GM10266 (cell line): ENCODE results near the gene CACNA1A.

ENCODE experiments used
- DNase-seq: peaks from one replicate; pipeline ENCODE4 v3.0.0; 2012; ENCODE audit errors: extremely low spot score
- TF ChIP-seq, protein P1 (sequence below): IDR thresholded peaks from 2 replicates; pipeline ENCODE4 v1.5.1; 2012; ENCODE audit warnings: mild to moderate bottlenecking, low read depth; ENCODE audit not compliant: control insufficient read depth, insufficient read depth; ENCODE audit errors: missing control alignments

CACNA1A gene

DNA sequence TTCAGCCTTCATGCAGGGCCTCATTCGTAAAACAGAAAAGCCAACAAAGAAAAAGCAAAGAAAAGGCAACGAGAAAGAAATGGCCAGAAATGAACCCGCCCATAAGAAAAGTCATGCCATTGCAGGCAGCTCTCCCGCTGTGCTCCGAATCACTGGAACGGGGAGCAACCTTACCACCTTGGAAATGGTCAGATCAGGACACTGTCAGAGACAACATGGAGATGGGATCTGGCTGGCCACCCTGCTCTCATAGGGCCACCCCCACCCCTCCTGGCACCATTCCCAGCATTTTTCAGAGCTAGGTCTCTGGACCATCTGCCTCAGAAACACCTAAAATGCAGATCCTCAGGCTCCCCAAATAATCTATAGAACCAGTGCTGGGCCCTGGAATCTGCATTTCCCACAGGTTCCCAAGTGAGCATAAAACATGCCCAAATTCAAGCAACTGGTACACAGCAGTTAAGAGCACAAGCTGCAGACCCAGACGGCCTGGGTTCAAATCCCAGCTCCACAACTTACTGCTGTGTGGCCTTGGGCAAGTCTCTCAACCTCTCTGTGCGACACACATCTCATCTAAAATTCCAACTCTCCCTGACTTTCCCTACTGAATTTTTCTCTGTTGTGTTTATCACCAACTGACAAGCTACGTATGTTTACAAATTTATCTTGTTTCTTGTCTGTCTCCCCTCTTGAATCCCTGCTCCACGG is 204.5 kb downstream of the CACNA1A start:
- TF ChIP-seq, protein P1, sequence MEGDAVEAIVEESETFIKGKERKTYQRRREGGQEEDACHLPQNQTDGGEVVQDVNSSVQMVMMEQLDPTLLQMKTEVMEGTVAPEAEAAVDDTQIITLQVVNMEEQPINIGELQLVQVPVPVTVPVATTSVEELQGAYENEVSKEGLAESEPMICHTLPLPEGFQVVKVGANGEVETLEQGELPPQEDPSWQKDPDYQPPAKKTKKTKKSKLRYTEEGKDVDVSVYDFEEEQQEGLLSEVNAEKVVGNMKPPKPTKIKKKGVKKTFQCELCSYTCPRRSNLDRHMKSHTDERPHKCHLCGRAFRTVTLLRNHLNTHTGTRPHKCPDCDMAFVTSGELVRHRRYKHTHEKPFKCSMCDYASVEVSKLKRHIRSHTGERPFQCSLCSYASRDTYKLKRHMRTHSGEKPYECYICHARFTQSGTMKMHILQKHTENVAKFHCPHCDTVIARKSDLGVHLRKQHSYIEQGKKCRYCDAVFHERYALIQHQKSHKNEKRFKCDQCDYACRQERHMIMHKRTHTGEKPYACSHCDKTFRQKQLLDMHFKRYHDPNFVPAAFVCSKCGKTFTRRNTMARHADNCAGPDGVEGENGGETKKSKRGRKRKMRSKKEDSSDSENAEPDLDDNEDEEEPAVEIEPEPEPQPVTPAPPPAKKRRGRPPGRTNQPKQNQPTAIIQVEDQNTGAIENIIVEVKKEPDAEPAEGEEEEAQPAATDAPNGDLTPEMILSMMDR = no peak

DNA sequence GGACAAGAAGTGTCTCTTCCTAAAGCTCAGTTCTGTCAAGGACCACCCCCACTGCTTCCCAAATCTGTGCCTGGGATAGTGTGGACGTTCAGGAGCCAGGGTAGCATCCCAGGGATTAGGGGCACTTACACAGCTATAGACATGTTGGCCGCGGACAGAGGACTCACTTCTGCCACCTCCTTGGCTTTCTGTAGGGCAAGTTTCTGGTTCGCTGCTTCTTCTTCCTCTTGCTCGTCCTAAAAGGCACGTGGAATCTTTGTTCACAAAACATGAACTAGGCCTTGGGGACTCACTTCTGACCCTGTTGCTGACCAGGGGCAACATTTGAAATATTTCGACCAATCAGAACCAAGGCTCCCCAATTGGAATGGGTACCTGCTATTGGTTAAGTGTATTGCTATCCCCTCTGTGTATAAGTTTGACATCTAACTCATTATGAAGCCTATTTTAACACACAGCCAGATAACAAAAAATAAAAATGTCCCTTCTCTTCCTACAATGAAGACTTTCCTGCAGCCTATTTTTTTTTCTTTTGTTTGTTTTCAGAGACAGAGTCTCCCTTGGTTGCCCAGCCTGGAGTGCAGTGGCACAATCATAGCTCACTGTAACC is 205.8 kb downstream of the CACNA1A start:
- TF ChIP-seq, protein P1 = no peak
- no peak for DNase-seq

More for the DNA sequence above, 204.5 kb downstream of the CACNA1A start:
- no peak for DNase-seq

DNA sequence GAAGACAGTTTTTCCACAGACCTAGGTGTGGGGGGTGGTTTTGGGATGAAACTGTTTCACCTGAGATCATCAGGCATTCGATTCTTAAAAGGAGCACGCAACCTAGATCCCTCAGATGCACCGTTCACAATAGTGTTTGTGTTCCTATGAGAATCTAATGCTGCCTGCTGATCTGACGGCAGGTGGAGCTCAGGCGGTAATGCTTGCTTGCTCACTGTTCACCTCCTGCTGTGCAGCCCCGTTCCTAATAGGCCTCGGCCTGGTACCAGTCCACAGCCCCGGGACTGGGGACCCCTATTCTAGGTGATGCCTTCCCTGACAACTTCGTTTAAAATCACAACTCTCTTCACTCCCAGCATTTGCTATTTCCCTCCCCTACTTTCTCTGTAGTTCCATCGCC is 206.4 kb downstream of the CACNA1A start:
- DNase-seq = no peak
- TF ChIP-seq, protein P1 = no peak

DNA sequence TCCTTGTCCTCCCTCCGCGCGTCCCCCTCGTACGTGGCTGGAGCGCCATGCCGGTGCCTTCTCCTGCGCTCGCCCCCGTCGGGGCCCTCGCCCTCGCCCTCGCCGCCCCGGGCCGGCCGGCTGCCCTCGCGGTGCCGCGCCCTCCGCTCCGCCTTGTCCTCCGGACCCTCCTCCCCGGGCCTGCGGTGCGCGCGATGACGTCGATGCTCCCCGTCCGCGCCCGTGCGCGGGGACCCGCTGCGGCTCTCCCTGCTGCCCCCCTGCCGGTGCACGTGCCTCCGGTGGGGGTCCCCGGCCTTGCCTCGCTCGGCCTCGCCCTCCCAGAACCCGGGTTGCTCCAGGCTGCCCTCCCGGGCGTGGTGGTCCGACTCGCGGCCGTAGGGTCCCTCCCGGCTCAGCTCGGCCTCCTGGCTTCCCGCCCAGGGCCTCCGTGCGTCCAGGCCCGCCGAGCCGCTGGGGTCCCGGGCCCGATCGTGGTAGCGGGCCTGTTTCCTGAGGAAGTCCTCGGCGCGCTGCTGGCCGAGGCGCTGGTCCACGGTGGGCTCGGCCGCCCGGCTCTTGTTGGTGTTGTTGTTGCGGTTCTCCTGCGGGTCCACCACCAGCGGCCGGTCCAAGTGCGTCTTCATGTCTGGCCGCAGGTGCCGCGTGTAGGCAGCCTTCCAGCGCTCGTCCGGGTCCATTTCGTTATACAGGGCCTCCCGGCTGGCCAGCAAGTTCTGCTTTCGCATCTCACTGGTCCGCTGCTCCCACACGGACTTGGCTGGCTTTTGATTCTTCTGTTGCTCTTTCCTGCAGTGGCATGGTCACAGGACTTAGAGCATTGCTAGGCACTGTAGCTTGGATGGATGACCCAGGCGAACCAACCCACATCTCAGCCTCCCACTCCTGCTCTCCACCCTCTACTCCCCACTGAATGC is 207.5 kb downstream of the CACNA1A start:
- no peak for DNase-seq
- TF ChIP-seq, protein P1 = no peak

DNA sequence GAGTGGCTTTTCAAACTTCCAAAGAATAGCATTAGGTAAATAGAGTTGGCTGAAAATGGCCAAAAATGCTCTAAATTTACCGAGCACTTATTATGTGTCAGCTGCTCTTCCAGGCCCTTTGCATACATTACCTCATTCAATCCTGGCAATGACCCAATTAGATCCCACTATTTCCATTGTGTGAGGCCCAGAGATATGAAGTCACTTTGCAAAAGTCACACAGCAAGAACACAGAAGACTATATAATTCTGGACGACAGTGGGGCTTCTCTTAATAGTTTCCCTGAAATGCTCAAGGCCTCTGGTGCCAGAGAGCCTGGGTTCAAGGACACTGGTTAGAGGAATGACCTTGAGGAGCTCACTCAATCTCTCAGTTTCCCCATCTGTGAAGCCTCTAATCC is 209.3 kb downstream of the CACNA1A start:
- TF ChIP-seq, protein P1 = no peak

DNA sequence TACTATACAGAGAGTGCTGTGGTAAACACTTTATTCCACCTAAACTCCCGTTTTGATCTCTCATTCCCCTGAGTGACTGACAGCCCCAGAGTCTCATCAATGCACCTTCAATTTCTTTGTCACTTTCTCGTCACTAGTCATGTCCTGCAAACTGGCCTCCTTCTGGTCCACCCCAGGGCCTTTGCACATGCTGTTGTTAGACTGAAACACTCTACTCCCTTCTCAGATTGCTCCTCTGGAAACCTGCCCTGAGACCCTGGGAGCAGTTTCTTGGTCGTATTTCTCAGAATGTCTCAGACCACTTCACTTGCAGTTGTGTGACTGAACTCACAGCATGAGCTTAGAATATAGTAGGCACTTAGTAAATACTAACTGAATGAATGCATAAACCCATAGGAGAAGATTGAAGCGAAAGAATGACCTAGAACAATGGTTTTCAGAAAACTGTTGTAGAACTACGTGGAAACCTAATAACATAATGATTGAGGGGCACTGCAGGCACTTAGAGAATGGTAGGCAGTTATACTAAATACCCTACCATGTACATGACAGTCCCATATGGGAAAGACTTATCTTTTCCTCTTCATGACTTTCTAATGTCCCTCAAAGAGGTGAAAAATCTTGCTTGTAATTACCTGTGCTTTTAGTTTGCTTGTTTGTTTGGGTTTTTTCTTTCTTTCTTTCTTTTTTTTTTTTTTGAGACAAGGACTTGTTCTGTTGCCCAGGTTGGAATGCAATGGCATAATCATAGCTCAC is 211.3 kb downstream of the CACNA1A start:
- no peak for DNase-seq
- TF ChIP-seq, protein P1 = no peak

More for the DNA sequence above, 209.3 kb downstream of the CACNA1A start:
- no peak for DNase-seq
